ENCODE results near the gene PACRG.

Gene PACRG

DNA sequence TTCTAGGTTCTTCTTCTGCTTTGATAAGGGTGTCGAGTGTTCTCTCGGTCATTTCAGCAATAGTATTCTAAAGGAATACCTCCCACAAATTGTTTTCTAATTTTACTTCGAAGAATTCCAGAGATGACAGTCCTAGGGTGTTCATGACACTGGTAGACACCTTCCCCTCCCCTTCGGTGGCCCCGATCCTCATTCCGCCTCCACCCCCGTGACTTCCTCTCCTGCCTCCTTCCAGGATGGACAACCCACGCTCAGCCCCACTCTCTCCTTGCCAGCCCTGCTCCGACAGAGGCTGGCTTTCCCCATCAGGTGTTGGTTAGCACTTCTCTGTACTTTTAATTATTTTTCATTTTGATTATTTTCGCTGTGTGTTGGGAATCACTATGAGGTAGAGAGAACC, 431.9 kb downstream of the PACRG start:
- TF ChIP-seq MYC (IDR thresholded peaks at IDR 0.05; ENCODE audit: low read depth, low read length) = no peak
- TF ChIP-seq, protein P1, sequence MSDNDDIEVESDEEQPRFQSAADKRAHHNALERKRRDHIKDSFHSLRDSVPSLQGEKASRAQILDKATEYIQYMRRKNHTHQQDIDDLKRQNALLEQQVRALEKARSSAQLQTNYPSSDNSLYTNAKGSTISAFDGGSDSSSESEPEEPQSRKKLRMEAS (IDR thresholded peaks at IDR 0.05; ENCODE audit: low read depth, low read length) = no peak
- H3K4me3 ChIP-seq (ENCODE audit: low read depth, low read length) = no peak overlapping the region
- DNase-seq (ENCODE audit: low read depth) = no peak

DNA sequence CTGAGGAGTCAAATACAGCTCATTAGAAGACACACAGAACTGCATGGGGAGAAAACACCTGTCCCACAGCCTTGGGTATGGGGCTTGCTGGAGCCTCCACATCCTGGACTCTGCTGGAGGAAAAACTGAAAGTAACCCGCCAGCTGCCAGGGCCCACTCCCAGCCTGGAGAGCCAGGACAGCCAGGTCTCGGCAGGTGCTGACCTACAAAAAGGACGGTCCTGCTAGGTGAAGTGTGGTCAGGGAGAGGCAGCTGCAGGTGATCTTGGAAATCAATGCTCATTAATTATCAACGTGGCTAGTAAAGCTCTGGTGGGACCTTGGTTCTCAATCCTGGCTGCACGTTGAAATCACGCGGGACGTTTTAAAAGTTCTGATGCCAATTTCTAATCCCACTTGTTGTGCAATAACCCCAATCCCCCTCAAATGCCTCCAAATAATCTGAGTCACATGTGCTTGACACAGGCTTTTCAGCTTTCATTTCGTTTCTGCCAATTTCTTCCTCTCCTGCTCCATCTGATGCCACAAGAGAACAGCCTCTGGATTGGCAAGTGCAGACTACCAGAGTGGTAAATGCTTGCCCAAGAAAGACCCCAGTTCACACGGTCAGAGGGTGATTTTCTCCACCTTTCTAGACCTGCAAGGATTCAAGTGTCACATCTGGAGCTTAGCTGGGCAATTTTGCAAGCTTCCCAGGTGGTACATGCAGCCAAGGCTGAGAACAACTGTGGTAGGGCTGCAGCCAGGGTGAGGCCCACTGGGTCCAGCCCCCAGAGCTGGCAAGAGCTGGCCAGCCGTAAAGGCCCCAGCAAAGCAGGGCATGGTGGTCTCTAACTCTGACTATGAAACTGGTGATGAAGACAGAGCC, 434.5 kb downstream of the PACRG start:
- no peak for DNase-seq (ENCODE audit: low read depth)
- no peak for TF ChIP-seq MYC (IDR thresholded peaks at IDR 0.05; ENCODE audit: low read depth, low read length)
- no peak for TF ChIP-seq CTCF (IDR thresholded peaks at IDR 0.05; ENCODE audit: low read depth, low read length)
- TF ChIP-seq, protein P1 (IDR thresholded peaks at IDR 0.05; ENCODE audit: low read depth, low read length) = no peak
- no peak for TF ChIP-seq POLR2A (IDR thresholded peaks at IDR 0.05; ENCODE audit: extremely low read depth, insufficient read length)
- H3K4me3 ChIP-seq (ENCODE audit: low read depth, low read length) = no peak overlapping the region

DNA sequence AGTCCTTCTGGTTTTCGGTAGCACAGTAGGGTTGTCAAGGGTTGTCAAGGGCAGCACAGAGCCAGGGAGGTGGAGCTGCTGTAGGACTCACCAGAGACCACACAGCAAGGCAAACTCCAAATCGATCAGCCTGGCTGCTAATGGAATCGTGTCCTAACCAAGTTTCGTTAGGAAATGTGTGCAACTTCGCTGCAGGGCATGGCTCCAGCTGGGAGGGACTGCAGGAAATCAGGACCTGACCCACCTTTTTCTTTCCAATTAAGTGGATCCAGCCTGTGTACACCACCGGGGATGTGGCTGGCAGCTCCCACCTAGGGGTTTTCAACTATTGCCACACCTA, 435.1 kb downstream of the PACRG start:
- TF ChIP-seq, protein P1 (IDR thresholded peaks at IDR 0.05; ENCODE audit: low read depth, low read length) = no peak
- TF ChIP-seq MYC (IDR thresholded peaks at IDR 0.05; ENCODE audit: low read depth, low read length) = no peak
- H3K4me3 ChIP-seq (ENCODE audit: low read depth, low read length) = no peak overlapping the region
- DNase-seq (ENCODE audit: low read depth) = no peak

GRCh38 chr6:163164175-163164900, 436.6 kb downstream of the PACRG start:
- no peak for TF ChIP-seq POLR2A (IDR thresholded peaks at IDR 0.05; ENCODE audit: extremely low read depth, insufficient read length)
- TF ChIP-seq, protein P1 (IDR thresholded peaks at IDR 0.05; ENCODE audit: low read depth, low read length) = no peak
- TF ChIP-seq CTCF (IDR thresholded peaks at IDR 0.05; ENCODE audit: low read depth, low read length) = no peak
- TF ChIP-seq MYC (IDR thresholded peaks at IDR 0.05; ENCODE audit: low read depth, low read length) = no peak
- DNase-seq (ENCODE audit: low read depth) = no peak
- no peak overlapping the region for H3K4me3 ChIP-seq (ENCODE audit: low read depth, low read length)

DNA sequence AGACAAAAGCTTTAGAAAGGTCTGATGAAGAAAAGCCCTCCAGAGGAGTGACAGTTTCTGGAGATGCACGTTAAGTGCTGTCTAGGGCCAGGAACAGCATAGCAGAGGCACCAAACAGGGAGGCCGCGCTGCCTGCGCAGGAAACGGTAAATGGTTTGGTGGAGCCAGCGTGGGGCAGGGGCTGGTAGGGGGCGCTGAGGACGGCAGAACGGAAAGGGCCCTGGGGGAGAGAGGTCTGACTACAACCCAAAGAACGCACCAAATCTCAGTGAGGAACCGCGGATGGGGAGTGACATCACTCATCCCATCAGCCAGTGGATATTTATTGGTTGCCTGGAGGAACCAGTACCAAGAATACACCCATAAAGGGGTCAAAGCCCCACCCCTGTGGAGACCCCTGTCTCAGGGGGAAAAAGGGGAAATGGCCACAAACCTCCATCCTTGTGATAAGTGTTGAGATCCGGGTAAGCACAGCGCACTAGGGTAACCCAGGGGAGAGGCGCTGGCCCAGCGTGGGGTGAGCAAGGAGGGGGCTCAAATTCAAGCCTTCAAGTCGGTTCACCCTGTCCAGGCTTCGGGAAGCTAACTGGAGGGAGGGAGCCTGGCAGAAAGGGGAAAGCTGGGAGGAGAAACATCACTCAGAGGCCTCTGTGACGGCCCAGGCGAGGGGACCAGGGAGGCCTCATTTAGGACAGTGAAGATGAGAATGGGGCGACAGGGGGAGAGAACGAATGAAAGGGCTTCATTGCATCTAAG, 437.6 kb downstream of the PACRG start:
- no peak for DNase-seq (ENCODE audit: low read depth)
- TF ChIP-seq MYC (IDR thresholded peaks at IDR 0.05; ENCODE audit: low read depth, low read length) = no peak
- no peak for TF ChIP-seq POLR2A (IDR thresholded peaks at IDR 0.05; ENCODE audit: extremely low read depth, insufficient read length)
- no peak for TF ChIP-seq CTCF (IDR thresholded peaks at IDR 0.05; ENCODE audit: low read depth, low read length)
- TF ChIP-seq, protein P1 (IDR thresholded peaks at IDR 0.05; ENCODE audit: low read depth, low read length) = no peak
- H3K4me3 ChIP-seq (ENCODE audit: low read depth, low read length) = no peak overlapping the region

- no peak for DNase-seq (ENCODE audit: low read depth)
- no peak for TF ChIP-seq MYC (IDR thresholded peaks at IDR 0.05; ENCODE audit: low read depth, low read length)
- no peak for TF ChIP-seq POLR2A (IDR thresholded peaks at IDR 0.05; ENCODE audit: extremely low read depth, insufficient read length)
- TF ChIP-seq, protein P1 (IDR thresholded peaks at IDR 0.05; ENCODE audit: low read depth, low read length) = no peak
- TF ChIP-seq CTCF (IDR thresholded peaks at IDR 0.05; ENCODE audit: low read depth, low read length) = no peak
- no peak overlapping the region for H3K4me3 ChIP-seq (ENCODE audit: low read depth, low read length)
Observed at GRCh38 chr6:163165922-163166321, 438.1 kb downstream of the PACRG start.

Data from NB4 (cell line).